Neural progenitor cell (in vitro differentiated cells): ENCODE data around the gene MRPS10. TPM values are rescaled to one million over a fixed set of nuclear protein-coding genes. Genes with fewer than 3 reads are reported as not detected.
"Not testable (repeated sequence)": the region's sequence is repeated elsewhere in the genome, so short reads cannot be mapped to it uniquely, and the experiment has no call there.

Experiments
- DNase-seq: peaks from one replicate; pipeline ENCODE4 v3.0.0-alpha.2; 2016; ENCODE audit warnings: low spot score
- H2AFZ ChIP-seq: fragments of 200-600 bp; sonication (generic); replicated peaks from 2 replicates; pipeline ENCODE4 v1.6.1; 2016; ENCODE audit warnings: antibody characterized with exemption
- H3F3A ChIP-seq: fragments of 200-600 bp; sonication (generic); 2 replicates; pipeline ENCODE4 v1.6.1; 2016; ENCODE audit warnings: antibody characterized with exemption, low read depth
- H3K27ac ChIP-seq: fragments of 200-600 bp; sonication (generic); 2 replicates; pipeline ENCODE4 v1.5.1; 2016; ENCODE audit warnings: mild to moderate bottlenecking
- H3K27me3 ChIP-seq: fragments of 200-600 bp; sonication (generic); 2 replicates; pipeline ENCODE4 v1.6.1; 2016; ENCODE audit warnings: mild to moderate bottlenecking, moderate library complexity
- H3K36me3 ChIP-seq: fragments of 200-600 bp; sonication (generic); 2 replicates; pipeline ENCODE4 v1.5.1; 2016
- H3K4me1 ChIP-seq: fragments of 200-600 bp; sonication (generic); 2 replicates; pipeline ENCODE4 v1.6.1; 2016; ENCODE audit warnings: mixed run types
- H3K4me2 ChIP-seq: fragments of 200-600 bp; sonication (generic); 2 replicates; pipeline ENCODE4 v1.6.1; 2016
- H3K4me3 ChIP-seq: fragments of 200-600 bp; sonication (generic); 2 replicates; pipeline ENCODE4 v1.5.1; 2016
- H3K79me2 ChIP-seq: fragments of 200-600 bp; sonication (generic); 2 replicates; pipeline ENCODE4 v1.6.1; 2016; ENCODE audit warnings: low read depth
- H3K9ac ChIP-seq: fragments of 200-600 bp; sonication (generic); 2 replicates; pipeline ENCODE4 v1.6.1; 2016
- H3K9me3 ChIP-seq: fragments of 200-600 bp; sonication (generic); 2 replicates; pipeline ENCODE4 v1.5.1; 2016; ENCODE audit warnings: low read depth
- H4K20me1 ChIP-seq: fragments of 200-600 bp; sonication (generic); 2 replicates; pipeline ENCODE4 v1.6.1; 2016; ENCODE audit warnings: low read depth
- H3K27ac Mint-ChIP-seq: 3 replicates; pipeline ENCODE4 v1.8.0; 2021; ENCODE audit warnings: mixed read lengths
- H3K27me3 Mint-ChIP-seq: 2 replicates; pipeline ENCODE4 v1.8.0; 2022; ENCODE audit warnings: low read depth, mild to moderate bottlenecking, inconsistent platforms, moderate library complexity, mixed read lengths; ENCODE audit not compliant: insufficient read depth
- H3K36me3 Mint-ChIP-seq: 3 replicates; pipeline ENCODE4 v1.8.0; 2021; ENCODE audit warnings: mixed read lengths
- H3K4me1 Mint-ChIP-seq: 3 replicates; pipeline ENCODE4 v1.8.0; 2021; ENCODE audit warnings: mixed read lengths
- H3K4me3 Mint-ChIP-seq: 3 replicates; pipeline ENCODE4 v1.8.0; 2021; ENCODE audit warnings: mild to moderate bottlenecking, moderate library complexity, mixed read lengths
- H3K9me3 Mint-ChIP-seq: 3 replicates; pipeline ENCODE4 v1.8.0; 2020; ENCODE audit warnings: mixed read lengths
- EZH2 ChIP-seq: fragments of 200-600 bp; sonication (generic); IDR thresholded peaks from 2 replicates; pipeline ENCODE4 v1.6.1; 2017; ENCODE audit warnings: antibody characterized with exemption, mild to moderate bottlenecking, moderate library complexity
- EZH2phosphoT487 ChIP-seq: fragments of 200-600 bp; sonication (generic); IDR thresholded peaks from 2 replicates; pipeline ENCODE4 v1.6.1; 2017; ENCODE audit warnings: antibody characterized with exemption
- total RNA-seq: library from RNA; depleted of rRNA; stranded (reverse); fragments of >200 nt; gene quantifications from 2 replicates; pipeline ENCODE4 v1.2.3, GENCODE V29; 2015; ENCODE audit warnings: low replicate concordance
- TF ChIP-seq, protein P1 (sequence below): fragments of 200-600 bp; sonication (generic); IDR thresholded peaks from 2 replicates; pipeline ENCODE4 v1.5.1; 2017; ENCODE audit warnings: antibody characterized with exemption, mild to moderate bottlenecking

MRPS10 gene
- total RNA-seq, 1 donor from 2014 or later = 68.0 TPM

DNA sequence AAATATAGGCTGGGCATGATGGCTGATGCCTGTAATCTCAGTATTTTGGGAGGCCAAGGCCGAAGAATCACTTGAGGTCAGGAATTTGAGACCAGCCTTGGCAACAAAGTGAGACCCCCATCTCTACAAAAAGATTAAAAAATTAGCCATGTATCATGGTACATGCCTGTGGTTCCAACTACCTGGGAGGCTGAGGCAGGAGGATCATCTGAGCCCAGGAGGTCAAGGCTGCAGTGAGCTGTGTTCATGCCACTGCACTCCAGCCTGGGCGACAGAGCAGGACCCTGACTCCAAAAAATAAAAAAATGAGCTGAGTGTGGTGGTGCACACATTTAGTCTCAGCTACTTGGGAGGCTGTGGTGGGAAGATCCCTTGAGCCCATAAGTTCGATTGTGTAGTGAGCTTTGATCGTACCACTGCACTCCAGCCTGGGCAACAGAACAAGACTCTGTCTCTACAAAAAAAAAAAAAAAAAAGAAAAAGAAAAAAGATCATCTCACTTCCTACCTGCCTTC, 12.8 kb downstream of the MRPS10 start:
- DNase-seq = no peak
- Histone ChIP-seq H3K27me3 (no peaks in the 10 kb centered on the region), H2AFZ (no peak overlapping the region), H3K4me2 (no peak overlapping the region), H3K27ac (no peak overlapping the region), H3K9ac (no peak overlapping the region), H3K4me3 (no peak overlapping the region), H3K4me1 (peaks cover 3% of the 10 kb centered on the region), H4K20me1 (no peaks in the 10 kb centered on the region), H3F3A (peaks cover 6% of the 10 kb centered on the region), H3K79me2 (no peaks in the 10 kb centered on the region), H3K36me3 (peaks cover 2% of the 10 kb centered on the region), H3K9me3 (no peaks in the 10 kb centered on the region)
- Mint-ChIP-seq H3K27ac (no peak overlapping the region), H3K4me1 (peaks cover 5% of the 10 kb centered on the region), H3K9me3 (no peaks in the 10 kb centered on the region), H3K36me3 (peaks cover 18% of the 10 kb centered on the region), H3K4me3 (no peak overlapping the region), H3K27me3 (peaks cover 3% of the 10 kb centered on the region)
- TF ChIP-seq EZH2phosphoT487 = no peak

DNA sequence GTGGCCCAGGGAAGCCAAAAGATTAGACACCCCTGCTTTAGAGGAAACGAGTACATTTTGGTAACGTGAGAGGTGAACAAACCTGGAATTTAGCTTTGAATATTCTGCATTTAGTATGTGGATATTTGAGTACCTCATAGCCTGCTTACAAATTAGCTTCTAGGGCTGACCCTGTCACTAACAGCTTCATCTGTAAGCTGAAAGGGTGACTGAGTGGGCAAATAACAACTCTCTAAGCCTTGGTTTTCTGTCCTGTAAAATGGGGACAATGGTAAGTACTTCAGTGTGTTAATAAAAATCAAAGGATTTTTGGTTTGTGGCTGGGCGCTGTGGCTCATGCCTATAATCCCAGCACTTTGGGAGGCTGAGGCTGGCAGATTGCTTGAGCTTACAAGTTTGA, 14.5 kb downstream of the MRPS10 start:
- no peak overlapping the region for H3K4me2 ChIP-seq
- no peaks in the 10 kb centered on the region for H3K36me3 ChIP-seq
- H3K27me3 Mint-ChIP-seq = peaks cover 3% of the 10 kb centered on the region
- peaks cover 6% of the 10 kb centered on the region for H3F3A ChIP-seq
- no peak overlapping the region for H3K4me3 ChIP-seq
- no peak overlapping the region for H3K9ac ChIP-seq
- TF ChIP-seq, protein P1, sequence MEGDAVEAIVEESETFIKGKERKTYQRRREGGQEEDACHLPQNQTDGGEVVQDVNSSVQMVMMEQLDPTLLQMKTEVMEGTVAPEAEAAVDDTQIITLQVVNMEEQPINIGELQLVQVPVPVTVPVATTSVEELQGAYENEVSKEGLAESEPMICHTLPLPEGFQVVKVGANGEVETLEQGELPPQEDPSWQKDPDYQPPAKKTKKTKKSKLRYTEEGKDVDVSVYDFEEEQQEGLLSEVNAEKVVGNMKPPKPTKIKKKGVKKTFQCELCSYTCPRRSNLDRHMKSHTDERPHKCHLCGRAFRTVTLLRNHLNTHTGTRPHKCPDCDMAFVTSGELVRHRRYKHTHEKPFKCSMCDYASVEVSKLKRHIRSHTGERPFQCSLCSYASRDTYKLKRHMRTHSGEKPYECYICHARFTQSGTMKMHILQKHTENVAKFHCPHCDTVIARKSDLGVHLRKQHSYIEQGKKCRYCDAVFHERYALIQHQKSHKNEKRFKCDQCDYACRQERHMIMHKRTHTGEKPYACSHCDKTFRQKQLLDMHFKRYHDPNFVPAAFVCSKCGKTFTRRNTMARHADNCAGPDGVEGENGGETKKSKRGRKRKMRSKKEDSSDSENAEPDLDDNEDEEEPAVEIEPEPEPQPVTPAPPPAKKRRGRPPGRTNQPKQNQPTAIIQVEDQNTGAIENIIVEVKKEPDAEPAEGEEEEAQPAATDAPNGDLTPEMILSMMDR = no peak
- TF ChIP-seq EZH2phosphoT487 (no peak), EZH2 (no peak)
- H3K27ac ChIP-seq = no peak overlapping the region
- peaks cover 3% of the 10 kb centered on the region for H3K4me1 ChIP-seq
- no peak overlapping the region for H2AFZ ChIP-seq
- no peak for DNase-seq
- no peaks in the 10 kb centered on the region for H3K27me3 ChIP-seq
- no peak overlapping the region for H3K4me3 Mint-ChIP-seq
- H3K36me3 Mint-ChIP-seq = peaks cover 12% of the 10 kb centered on the region
- H3K79me2 ChIP-seq = no peaks in the 10 kb centered on the region
- H4K20me1 ChIP-seq = no peaks in the 10 kb centered on the region
- peaks cover 5% of the 10 kb centered on the region for H3K4me1 Mint-ChIP-seq
- no peaks in the 10 kb centered on the region for H3K9me3 Mint-ChIP-seq
- no peak overlapping the region for H3K27ac Mint-ChIP-seq
- no peaks in the 10 kb centered on the region for H3K9me3 ChIP-seq

DNA sequence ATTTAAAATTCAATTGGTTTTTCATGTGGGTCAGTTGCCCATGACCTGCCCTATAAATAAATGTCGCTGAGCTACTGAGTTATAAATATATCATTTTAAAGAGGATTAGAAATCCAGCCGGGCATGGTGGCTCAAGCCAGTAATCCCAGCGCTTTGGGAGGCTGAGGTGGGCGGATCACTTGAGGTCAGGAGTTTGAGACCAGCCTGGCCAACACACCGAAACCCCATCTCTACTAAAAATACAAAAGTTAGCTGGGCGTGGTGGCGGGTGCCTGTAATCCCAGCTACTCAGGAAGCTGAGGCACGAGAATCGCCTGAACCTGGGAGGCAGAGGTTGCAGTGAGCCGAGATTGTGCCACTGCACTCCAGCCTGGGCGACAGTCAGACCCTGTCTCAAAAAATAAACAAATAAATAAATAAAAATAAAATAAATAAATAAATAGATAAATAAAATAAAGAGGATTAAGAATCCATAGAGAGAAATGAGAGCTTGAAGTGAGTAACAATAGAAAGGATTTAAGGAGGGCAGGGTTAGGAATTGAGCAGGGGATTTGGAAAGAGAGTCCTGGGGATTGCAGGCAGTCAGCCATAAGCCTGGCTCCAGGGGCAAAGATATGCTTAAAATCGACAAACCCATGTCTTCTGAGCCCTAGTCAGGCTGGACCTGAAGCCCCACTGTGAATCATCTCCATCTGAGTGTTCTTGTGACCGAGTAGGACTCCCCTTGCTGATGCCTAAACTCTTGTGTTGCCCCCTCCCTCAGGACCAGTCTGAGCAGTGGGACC, 15.3 kb downstream of the MRPS10 start:
- H3K4me1 Mint-ChIP-seq, H4K20me1 ChIP-seq, H3K9me3 ChIP-seq, H3F3A ChIP-seq, H3K36me3 Mint-ChIP-seq, H3K79me2 ChIP-seq, H3K4me3 Mint-ChIP-seq, H3K4me3 ChIP-seq, H3K9me3 Mint-ChIP-seq, H2AFZ ChIP-seq, DNase-seq, H3K27me3 ChIP-seq, H3K4me1 ChIP-seq, H3K4me2 ChIP-seq, H3K27ac ChIP-seq, H3K36me3 ChIP-seq, H3K27me3 Mint-ChIP-seq, H3K9ac ChIP-seq: not testable (repeated sequence)
- H3K27ac Mint-ChIP-seq = peak overlapping the region; percentile 13

DNA sequence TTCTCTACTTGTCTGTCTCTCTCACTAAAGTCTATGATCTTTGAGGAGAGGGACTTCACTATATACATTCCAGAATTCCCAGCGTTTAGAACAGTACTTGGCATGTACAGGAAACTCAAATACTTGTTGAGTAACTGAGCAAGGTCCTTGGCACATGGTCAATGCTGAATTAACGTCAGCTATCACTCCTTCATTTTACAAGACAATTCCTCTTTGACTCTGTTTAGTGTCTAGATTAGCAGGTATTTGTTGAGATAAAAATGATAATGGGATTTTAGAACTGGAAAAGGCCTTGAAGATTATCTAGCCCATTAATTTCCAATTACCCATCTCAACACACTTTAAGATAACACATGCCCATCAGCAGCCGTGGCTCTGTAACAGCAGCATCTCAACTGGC, 16.3 kb downstream of the MRPS10 start:
- no peak for TF ChIP-seq EZH2
- TF ChIP-seq, protein P1 = no peak
- TF ChIP-seq EZH2phosphoT487 = no peak
- H3K4me3 Mint-ChIP-seq = no peak overlapping the region
- no peaks in the 10 kb centered on the region for H3K79me2 ChIP-seq
- H3F3A ChIP-seq = peaks cover 6% of the 10 kb centered on the region
- DNase-seq = no peak
- H3K27me3 Mint-ChIP-seq = peaks cover 4% of the 10 kb centered on the region
- H4K20me1 ChIP-seq = no peaks in the 10 kb centered on the region
- no peaks in the 10 kb centered on the region for H3K9me3 Mint-ChIP-seq
- peaks cover 3% of the 10 kb centered on the region for H3K4me1 ChIP-seq
- H3K4me1 Mint-ChIP-seq = peaks cover 5% of the 10 kb centered on the region
- H3K27ac ChIP-seq = no peak overlapping the region
- H3K27ac Mint-ChIP-seq = no peak overlapping the region
- H3K36me3 ChIP-seq = no peaks in the 10 kb centered on the region
- H2AFZ ChIP-seq = no peak overlapping the region
- peaks cover 8% of the 10 kb centered on the region for H3K36me3 Mint-ChIP-seq
- H3K27me3 ChIP-seq = no peaks in the 10 kb centered on the region
- H3K4me3 ChIP-seq = no peak overlapping the region
- H3K9me3 ChIP-seq = no peaks in the 10 kb centered on the region
- no peak overlapping the region for H3K4me2 ChIP-seq
- H3K9ac ChIP-seq = no peak overlapping the region
